GM18511 (cell line): ENCODE data around the gene OR4B1.

Experiments used
- ATAC-seq: cut with Tn5 transposase; IDR thresholded peaks from one replicate; pipeline ENCODE4 v1.9.1; 2021; ENCODE audit warnings: mild to moderate bottlenecking, moderate library complexity; ENCODE audit not compliant: unreplicated experiment

The OR4B1 gene

GRCh38 chr11:48248902-48249301 lies 32.3 kb downstream of the OR4B1 start:
- no peak for ATAC-seq

GRCh38 chr11:48261600-48261999 lies 45.0 kb downstream of the OR4B1 start:
- ATAC-seq: no peak

- ATAC-seq: no peak
Measured at GRCh38 chr11:48263423-48263911, 46.9 kb downstream of the OR4B1 start, which contains the start of gene OR4X1. Gene OR4X1, plus strand, starts transcription at chr11:48263861. Its CDS starts 0 bp downstream, at chr11:48263861.
